Effector CD4-positive, alpha-beta T cell (primary cell): ENCODE measurements around the gene XPR1.
"Not testable (repeated sequence)": the region's sequence is repeated elsewhere in the genome, so short reads cannot be mapped to it uniquely, and the experiment has no call there.

Experiments
- DNase-seq: peaks from one replicate; pipeline ENCODE4 v3.0.0-alpha.2; 2020

XPR1 gene

DNA sequence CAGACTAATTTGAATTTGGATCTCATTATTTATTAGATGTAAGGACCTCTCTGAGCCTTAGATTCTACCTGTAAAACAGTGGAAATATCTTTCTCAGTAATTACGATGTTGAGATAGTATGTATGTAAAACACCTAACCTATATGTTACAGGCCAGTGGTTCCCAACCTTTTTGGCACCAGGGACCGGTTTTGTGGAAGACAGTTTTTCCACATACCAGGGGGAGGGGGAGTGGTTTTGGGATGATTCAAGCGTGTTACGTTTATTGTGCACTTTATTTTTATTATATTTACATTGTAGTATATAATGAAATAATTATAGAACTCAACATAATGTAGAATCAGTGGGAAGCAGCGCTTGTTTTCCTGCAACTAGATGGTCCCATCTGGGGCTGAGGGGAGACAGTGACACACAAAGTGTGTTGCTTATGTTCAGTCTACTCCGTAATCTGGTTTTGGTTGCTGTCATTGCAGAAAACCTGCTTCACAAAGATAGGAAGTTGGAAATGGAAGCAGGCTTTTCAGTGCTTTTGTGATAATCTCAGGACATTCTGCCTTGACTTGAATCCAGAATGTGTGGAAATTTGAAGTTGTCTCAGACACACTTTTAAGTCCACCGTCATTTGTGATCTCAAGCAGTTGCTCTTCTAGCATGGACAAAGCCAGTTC is 12.8 kb downstream of the XPR1 start:
- DNase-seq, result no peak

DNA sequence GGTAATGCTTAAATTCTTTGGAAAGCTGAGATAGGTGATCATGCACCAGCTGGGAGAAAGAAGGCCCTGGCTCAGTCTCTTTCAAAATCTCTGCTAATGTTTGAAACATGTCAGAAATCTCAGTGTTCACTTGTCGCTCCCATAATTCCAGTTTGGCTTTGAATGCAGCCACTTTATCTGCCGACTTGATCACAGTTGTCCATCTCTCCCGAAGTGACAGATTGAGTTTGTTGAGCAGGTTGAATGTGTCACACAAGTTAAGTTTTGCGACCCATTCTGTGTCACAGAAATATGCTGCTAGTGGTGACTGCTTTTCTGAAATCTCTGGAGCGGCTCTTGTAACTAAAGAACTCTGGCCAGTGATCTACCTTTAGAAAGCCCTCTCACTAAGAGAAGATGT is 13.4 kb downstream of the XPR1 start:
- not testable (repeated sequence) for DNase-seq

DNA sequence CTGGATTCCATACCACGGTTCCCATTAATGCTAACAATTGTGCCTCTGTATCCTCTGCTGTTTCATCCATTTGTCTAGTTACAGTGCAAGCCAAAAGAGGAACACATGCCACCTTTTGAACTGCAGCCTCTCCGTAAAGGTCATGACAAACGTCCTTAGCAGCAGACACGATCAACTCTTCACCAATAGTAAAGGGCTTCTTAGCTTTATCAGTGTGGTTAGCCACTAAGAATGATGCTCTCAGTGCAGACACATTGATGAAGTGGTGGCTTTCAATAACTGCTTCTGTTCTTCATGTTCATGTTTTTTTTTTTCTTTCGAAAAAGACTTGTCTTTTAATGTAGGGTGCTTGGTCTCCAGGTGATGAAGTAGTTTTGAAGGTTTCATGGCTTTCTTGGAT is 14.3 kb downstream of the XPR1 start:
- DNase-seq, result no peak

DNA sequence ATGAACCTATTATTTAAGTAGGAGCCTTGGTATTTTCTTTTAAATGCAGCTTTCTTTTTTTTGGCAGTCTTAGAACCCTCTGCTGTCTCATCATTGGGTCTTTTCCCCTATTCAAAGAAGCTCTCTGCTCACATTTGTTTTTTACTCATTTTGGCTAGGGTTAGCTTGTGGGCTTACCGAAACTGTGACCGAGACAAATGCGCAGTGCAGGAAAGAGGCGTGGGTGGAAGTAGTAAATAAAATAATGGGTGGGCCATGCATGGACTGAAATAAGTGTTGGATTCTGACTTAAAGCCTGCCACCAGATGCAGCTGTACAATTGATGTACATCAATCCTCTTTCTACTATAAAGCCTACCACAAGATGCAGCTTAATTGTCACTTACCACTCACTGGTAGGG is 14.7 kb downstream of the XPR1 start:
- no peak for DNase-seq

DNA sequence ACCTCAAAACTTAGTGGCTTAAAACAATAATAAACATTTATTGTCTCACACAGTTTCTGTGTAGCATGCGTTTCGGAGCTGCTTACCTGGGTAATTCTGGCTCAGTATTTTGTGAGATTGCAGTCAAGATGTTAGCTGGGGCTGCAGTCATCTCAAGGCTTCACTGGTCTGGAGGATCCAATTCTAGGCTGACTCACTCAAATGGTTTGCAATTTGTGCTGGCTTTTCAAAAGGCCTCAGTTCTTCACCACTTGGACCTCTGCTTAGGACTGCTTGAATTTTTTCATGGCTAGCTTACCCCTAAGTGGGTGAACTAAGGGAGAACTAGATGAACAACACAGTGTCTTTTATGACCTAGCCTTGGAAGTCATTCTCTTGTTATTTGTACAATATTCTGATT is 21.0 kb downstream of the XPR1 start:
- DNase-seq, result no peak

DNA sequence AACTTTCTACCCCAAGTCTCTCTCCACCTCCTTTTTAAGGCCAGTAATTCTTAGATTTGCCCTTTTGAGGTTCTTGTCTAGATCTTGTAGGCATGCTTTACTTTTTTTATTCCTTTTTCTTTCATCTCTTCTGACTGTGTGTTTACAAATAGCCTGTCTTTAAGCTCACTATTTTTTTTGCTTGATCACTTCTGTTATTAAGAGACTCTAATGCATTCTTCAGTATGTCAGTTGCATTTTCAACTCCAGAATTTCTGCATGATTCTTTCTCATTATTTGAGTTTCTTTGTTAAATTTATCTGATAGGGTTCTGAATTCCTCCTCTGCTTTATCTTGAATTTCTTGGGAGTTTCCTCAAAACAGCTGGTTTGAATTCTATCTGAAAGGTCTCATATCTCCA is 30.9 kb downstream of the XPR1 start:
- no peak for DNase-seq

DNA sequence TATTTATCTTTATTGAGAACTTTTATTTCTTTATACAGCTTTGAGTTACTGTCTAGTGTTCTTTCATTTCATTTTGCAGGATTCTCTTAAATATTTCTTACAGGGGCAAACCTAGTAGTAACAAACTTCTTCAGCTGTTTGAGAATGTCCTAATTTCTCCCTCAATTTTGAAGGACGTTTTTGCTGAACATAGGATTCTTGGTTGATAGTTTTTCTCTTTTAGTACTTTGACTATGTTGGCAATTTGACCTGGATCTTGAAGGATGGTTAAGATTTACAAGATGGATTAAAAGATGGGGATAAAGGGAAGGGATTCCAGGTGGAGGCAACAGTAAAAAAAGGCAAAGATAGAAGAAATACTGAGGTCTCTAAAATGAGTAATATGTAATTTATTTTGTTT is 38.9 kb downstream of the XPR1 start:
- DNase-seq, result no peak

DNA sequence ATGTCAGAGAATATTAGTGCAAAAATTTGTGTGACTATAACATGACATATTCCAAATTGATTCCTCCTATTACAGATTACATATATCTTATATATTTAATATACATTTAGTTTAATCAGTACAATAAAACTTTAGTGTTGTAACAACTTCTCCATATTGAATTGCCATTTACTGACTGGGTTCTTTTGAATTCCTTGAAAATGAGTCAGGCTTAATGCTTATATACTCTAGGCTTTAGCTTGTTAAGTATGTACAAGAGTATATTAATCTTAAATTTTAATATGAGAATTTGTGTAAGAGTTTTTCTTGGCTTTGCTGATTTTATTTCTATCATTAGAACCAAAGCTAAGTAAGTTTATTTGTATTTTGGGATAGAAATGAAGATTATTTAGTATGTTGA is 40.3 kb downstream of the XPR1 start:
- no peak for DNase-seq

DNA sequence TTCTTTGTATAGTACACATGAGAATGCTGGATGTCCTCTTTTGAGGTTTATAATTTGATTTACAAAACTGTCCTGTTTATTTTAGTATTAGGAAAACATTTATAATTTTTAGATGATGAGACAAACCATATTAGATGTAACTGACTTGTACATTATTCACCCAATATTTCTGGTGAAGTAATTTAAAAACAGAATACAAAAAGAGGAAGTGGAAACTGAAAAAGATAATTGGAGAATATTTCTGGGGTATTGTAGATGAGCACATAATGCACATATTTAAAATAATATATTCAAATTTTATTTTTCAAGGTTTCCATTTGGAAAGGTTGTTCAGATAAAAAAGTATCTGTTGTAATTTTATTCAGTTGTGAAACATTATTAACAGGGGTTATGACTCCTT is 40.7 kb downstream of the XPR1 start:
- DNase-seq, result no peak

DNA sequence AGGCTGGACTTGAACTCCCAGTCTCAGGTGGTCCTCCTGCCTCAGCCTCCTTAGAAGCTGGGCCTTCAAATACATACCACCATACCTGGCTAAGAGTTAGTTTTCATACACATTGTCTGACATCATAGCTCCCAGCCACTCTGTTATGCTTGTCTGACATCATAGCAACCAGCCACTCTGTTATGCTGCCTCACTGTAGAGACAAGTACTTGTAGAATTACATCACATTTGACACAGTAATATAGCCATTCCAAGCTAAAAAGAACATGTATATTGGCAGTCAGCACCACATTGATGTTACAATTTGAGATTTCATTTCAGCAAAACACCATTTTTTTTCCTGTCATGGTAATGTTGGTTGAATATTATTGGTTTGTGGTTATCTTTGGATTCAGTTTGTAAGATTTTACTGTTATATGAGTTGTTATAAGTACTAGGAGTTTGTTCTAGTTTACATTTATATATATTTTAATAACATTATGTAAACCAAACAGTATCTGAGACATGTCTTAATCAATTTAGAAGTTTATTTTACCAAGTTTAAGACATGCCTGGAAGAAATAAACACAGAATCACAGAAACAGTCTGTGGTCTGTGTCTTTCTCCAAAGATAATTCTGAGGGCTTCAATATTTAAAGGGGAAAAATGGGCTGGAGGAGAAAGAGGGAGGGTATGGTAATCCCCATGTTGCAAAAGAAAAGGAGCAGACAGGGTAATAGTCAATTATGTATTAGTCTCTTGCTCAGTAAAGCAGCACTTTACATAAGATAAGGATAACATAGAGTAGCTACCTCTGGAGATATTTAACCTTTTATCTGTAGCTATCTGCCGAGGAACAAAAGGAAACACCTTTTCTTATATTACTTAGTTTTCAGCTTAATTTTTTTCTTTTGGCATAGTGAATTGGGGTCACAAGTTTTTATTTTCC is 43.0 kb downstream of the XPR1 start:
- DNase-seq, result no peak

DNA sequence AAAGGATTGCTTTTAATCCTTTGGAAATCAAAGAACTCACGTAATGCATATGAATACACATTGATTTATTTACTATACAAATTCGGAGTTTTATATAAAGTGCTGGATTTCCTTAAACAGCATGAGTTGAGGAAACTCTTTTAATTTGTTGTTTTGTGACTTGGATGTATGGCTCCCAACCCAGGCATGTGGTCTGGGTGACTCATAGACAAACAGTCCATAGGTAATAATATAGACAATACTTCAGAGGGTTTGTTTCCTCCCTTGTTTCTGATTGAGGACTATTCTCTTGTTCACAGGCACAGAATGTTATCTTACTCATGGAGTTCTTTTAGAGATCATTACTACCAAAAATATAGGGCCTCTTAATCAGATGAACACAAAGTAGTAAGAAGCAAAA is 43.8 kb downstream of the XPR1 start:
- DNase-seq, result no peak

DNA sequence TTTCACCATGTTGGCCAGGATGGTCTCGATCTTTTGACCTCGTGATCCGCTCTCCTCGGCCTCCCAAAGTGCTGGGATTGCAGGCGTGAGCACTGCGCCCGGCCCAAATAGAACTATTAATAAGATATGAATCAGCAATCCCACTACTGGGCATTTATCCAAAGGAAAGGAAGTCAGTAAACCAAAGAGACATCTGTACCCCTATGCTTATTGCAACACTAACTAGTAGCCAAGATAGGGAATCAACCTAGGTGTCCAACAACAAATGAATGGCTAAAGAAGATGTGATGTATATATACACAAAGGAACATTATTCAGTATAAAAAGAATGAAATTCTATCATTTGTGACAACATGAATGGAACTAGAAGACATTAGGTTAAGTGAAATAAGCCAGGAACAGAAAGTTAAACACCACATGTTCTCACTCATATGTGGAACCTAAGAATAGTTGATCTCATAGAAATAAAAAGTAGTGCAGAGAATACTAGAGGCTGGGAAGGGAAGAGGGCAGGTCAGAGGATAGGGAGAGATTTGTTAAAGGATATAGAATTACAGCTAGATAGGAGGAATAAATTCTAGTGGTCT is 48.8 kb downstream of the XPR1 start:
- DNase-seq, result no peak

DNA sequence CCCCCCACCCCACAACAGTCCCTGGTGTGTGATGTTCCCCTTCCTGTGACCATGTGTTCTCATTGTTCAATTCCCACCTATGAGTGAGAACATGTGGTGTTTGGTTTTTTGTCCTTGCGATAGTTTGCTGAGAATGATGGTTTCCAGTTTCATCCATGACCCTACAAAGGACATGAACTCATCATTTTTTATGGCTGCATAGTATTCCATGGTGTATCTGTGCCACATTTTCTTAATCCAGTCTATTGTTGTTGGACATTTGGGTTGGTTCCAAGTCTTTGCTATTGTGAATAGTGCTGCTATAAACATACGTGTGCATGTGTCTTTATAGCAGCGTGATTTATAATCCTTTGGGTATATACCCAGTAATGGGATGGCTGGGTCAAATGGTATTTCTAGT is 51.3 kb downstream of the XPR1 start:
- DNase-seq, result not testable (repeated sequence)

DNA sequence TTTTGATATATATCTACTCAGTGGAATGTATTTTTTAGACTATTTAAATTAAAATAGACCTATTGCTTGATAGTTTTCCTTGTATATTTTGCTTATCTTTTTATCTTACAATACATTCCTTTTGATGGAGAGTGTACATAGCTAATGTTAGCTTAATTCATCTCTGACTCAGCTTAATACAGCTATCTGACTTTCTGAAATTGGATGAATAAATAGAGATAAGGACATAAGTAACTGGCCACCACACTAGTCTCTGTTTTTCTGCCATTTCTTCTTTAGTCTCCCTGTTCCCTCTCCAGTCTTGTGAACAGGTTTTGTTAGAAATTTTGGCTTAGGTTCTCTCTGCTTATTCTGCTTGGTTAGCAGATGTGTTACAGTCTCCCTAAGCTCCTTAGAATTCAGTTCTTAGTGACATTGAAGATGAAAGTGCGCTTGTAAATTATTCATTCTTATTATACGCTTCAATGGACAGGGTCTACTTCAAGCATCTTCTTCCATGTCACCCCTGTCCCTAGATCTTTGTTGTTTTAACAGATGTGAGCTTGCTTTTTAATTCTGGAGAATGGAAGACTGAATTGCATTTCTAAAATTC is 59.6 kb downstream of the XPR1 start:
- no peak for DNase-seq

DNA sequence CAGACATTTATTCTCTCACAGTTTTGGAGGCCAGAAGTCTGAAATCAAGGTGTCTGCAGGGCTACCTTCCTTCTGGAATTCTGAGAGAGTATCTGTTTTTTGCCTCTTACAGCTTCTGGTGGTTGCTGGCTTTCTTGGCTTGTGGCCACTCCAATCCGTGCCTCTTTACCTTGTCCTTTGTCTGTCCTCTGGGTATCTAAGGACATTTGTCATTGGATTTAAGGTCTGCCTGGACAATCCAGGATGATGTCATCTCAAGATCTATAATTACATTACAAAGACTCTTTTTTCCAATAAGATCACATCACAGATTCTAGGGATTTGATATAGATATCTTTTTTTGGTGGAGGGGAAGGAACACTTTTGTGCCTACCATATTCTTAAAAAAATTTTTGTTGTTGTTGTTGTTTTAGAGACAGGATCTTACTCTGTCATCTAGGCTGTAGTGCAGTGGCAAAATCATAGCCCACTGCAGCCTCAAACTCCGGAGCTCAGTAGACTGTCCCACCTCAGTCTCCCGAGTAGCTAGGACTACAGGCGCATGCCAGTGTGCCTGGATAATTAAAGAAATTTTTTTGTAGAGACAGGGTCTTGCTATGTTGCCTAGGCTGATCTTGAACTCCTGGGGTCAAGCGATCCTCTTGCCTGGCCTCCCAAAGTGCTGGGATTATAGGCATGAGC is 61.9 kb downstream of the XPR1 start:
- DNase-seq, result no peak

DNA sequence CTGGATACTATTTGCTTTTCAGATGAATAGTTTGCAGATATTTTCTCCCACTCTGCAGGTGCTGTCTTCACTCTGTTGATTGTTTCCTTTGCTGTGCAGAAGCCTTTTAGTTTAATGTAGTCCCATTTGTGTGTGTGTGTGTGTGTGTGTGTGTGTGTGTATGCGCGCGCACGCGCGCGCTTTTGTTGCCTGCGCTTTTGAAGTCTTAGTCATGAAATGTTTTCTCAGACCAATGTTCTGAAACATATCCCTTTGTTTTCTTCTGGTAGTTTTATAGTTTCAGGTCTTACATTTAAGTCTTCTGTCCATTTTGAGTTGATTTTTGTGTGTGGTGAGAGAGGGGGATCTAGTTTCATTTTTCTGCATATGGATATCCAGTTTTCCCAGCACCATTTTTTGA is 63.5 kb downstream of the XPR1 start:
- DNase-seq, result no peak

DNA sequence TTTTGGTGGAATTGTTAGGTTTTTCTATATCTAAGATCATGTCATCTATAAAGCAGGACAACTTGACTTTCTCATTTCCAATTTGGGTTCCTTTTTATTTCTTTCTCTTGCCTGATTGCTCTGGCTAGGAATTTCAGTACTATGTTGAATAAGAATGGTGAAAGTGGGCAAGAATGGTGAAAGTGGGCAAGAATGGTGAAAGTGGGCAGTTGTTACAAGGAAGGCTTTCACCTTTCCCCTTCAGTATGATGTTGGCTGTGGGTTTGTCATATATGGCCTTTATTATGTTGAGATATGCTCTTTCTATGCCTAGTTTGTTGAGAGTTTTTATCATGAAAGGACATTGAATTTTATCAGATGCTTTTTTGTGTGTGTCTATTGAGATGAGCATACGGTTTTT is 64.5 kb downstream of the XPR1 start:
- DNase-seq, result no peak

DNA sequence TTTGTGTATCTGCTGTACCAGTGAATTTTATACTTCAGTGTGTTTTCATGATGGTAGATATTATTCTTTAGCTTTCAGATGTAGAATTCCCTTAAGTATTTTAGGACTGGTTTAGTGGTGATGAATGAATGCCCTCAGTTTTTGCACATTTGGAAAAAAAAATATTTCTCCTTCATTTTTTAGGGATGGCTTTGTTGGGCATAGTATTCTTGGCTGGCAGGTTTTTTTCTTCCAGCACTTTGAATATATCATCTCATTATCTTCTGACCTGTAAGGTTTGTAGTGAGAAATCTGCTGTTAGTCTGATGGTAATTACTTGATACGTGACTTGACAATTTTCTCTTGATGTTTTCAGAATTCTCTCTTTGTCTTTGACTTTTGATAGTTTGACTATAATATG is 66.8 kb downstream of the XPR1 start:
- no peak for DNase-seq

DNA sequence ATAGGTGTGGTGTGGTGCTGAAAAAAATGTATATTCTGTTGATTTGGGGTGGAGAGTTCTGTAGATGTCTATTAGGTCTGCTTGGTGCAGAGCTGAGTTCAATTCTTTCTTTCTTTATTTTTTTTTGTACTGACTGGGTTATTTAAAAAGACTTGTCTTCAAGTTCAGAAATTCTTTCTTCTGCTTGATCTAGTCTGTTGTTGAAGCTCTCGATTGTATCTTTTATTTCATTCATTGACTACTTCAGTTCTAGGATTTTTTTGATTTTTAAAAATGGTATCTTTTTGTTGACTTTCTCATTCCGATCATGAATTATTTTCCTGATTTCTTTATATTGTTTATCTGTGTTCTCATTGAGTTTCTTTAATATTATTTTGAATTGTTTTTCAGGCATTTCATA is 70.6 kb downstream of the XPR1 start:
- DNase-seq, result not testable (repeated sequence)

DNA sequence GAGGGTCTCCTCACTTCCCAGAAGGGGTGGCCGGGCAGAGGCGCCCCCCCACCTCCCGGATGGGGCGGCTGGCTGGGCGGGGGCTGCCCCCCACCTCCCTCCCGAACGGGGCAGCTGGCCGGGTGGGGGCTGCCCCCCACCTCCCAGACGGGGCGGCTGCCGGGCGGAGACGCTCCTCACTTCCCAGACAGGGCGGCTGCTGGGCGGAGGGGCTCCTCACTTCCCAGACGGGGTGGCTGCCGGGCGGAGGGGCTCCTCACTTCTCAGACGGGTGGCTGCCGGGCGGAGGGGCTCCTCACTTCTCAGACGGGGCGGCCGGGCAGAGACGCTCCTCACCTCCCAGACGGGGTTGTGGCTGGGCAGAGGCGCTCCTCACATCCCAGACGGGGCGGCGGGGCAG is 78.9 kb downstream of the XPR1 start:
- DNase-seq, result not testable (repeated sequence)

DNA sequence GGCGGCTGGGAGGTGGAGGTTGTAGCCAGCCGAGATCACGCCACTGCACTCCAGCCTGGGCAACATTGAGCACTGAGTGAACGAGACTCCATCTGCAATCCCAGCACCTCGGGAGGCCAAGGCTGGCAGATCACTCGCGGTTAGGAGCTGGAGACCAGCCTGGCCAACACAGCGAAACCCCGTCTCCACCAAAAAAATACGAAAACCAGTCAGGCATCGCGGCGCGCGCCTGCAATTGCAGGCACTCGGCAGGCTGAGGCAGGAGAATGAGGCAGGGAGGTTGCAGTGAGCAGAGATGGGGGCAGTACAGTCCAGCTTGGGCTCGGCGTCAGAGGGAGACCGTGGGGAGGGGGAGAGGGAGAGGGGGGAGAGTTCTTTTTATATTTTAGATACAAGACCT is 79.4 kb downstream of the XPR1 start:
- not testable (repeated sequence) for DNase-seq

DNA sequence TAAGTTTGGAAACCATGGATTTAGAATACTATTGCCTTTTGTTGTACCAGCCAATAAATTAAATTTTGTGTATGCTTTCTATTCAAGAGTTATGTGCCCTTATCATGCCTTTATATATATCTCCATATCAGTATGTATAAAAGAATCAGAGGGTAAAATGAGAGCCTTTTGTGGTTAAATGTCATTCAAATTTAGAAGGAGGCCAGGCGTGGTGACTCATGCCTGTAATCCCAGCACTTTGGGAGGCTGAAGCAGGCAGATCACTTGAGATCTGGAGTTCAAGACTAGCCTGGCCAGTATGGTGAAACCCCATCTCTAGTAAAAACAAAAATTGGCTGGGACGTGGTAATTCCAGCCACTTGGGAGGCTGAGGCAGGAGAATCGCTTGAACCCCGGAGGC is 88.9 kb downstream of the XPR1 start:
- no peak for DNase-seq

DNA sequence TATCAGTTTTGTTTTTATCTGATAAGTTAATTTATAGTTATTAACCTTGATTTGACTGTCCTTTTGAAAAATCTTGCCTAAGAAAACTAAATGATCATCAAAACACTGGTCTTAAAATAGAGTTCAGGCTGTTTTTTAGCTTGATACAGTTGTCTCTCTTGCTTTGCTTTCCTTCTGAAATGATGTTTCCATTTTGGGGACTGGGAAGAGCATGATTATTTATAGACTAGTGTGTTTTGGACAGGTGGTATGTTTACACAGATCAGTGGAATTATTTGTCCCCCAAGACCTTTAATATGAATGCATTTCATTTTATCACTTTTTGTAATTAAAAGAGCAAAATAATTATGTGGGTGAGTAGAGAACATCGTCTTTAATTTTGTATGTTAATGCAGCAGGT is 90.8 kb downstream of the XPR1 start:
- no peak for DNase-seq
